Spleen (tissue), 11 donors: ENCODE results near the gene HPS4. TPM values are rescaled to one million over a fixed set of nuclear protein-coding genes. Genes with fewer than 3 reads are reported as not detected.
A peak's percentile ranks its signal among the peaks of the same experiment; 100 is the strongest.

Source experiments
- DNase-seq: peaks from one replicate; pipeline ENCODE4 v3.0.0-alpha.2; 2020
- H3K27ac ChIP-seq, 8 donors: fragments of 200-600 bp; sonication (generic) in 7 of 8; 1 replicate in 4 of 8; 2 replicates in 4 of 8; pipeline versions ENCODE4 v1.5.0 to v1.8.0; 2016 to 2021; ENCODE audit warnings: inconsistent platforms in 4 of 8, mild to moderate bottlenecking in 4 of 8, moderate library complexity in 1 of 8
- H3K27me3 ChIP-seq, 7 donors: fragments of 200-600 bp; sonication (generic) in 6 of 7; replicated peaks in 1 of 7; 1 replicate in 4 of 7; 2 replicates in 3 of 7; pipeline versions ENCODE4 v1.5.0 to v1.8.0; 2016 to 2021; ENCODE audit warnings: inconsistent platforms in 3 of 7, mild to moderate bottlenecking in 1 of 7
- H3K36me3 ChIP-seq, 6 donors: fragments of 200-600 bp; sonication (generic) in 5 of 6; 1 replicate in 4 of 6; 2 replicates in 2 of 6; pipeline versions ENCODE4 v1.5.0 to v1.8.0; 2016 to 2021; ENCODE audit warnings: inconsistent platforms in 2 of 6
- H3K4me1 ChIP-seq, 6 donors: fragments of 200-600 bp; sonication (generic) in 5 of 6; 1 replicate in 3 of 6; 2 replicates in 3 of 6; pipeline versions ENCODE4 v1.5.0 to v1.8.0; 2016 to 2021; ENCODE audit warnings: inconsistent platforms in 3 of 6
- H3K4me3 ChIP-seq, 8 donors: fragments of 200-600 bp; sonication (generic) in 7 of 8; 1 replicate in 4 of 8; 2 replicates in 4 of 8; pipeline versions ENCODE4 v1.5.0 to v1.8.0; 2016 to 2021; ENCODE audit warnings: inconsistent platforms in 4 of 8, mild to moderate bottlenecking in 4 of 8, moderate library complexity in 2 of 8
- H3K9me3 ChIP-seq, 8 donors: fragments of 200-600 bp; sonication (generic) in 7 of 8; 1 replicate in 4 of 8; 2 replicates in 4 of 8; pipeline versions ENCODE4 v1.5.0 to v1.8.0; 2016 to 2021; ENCODE audit warnings: inconsistent platforms in 4 of 8
- POLR2A ChIP-seq, 3 donors: fragments of 450-650 bp; IDR thresholded peaks; one replicate each; pipeline ENCODE4 v1.5.1; 2017; ENCODE audit warnings: antibody characterized with exemption in 3 of 3, mild to moderate bottlenecking in 1 of 3
- POLR2AphosphoS5 ChIP-seq, 3 donors: sonication (generic); formaldehyde crosslinking; IDR thresholded peaks; one replicate each; pipeline ENCODE4 v1.5.1; 2017; ENCODE audit warnings: antibody characterized with exemption in 3 of 3
- WGBS, 5 donors: extraction: QIAGEN DNeasy Blood & Tissue Kit in 3 of 5; methylation state at CpG; one replicate each; pipeline versions ENCODE4 v1.1.5 to v1.1.7; 2013 to 2018; 5-methylcytosine and 5-hydroxymethylcytosine counted together
- intact Hi-C: fragments of 100-400 bp; cut with DNase I; formaldehyde crosslinking; loops from one replicate; pipeline ENCODE4 v1.15.0; 2023; ENCODE audit warnings: low total_unique reads
- polyA plus RNA-seq, 3 donors: library from polyadenylated mRNA; stranded (reverse); fragments of 200-250 nt; gene quantifications; one replicate each; pipeline ENCODE4 v1.2.1, GENCODE V29; 2013
- total RNA-seq, 7 donors: library from RNA; depleted of rRNA in 3 of 7; stranded (reverse); fragments of >200 nt in 3 of 7; fragmentation: NEBNext Ultra II Directional in 4 of 7; extraction: Animal tissue kit (Norgen Biotek cat#: 25700) in 4 of 7; gene quantifications; one replicate each; pipeline versions ENCODE4 v1.1.0 to v1.2.1, GENCODE V29; 2016 to 2021
- TF ChIP-seq, protein P1 (sequence below), 11 experiments: fragments of 200-600 bp in 7 of 11; fragments of 450-650 bp in 4 of 11; sonication (generic) in 4 of 11; IDR thresholded peaks in 8 of 11; conservative IDR thresholded peaks in 3 of 11; 1 replicate in 7 of 11; 2 replicates in 4 of 11; pipeline versions ENCODE4 v1.4.0 to v1.8.0; 2016 to 2021; ENCODE audit warnings: antibody characterized with exemption in 11 of 11, inconsistent platforms in 4 of 11, mild to moderate bottlenecking in 1 of 11
- donor health status: healthy with polysubstance abuse.
- donor health status: DM: no; HTN: no; CAD: no; lungs with moderate emphysema.
- donor health status: DM: no; HTN: no; CAD: no.
- donor health status: Bipolar disorder and iron deficiency.
- donor health status: healthy.
- donor health status: DM: no; HTN: no; CAD: no.
- donor health status: DM: yes; HTN: yes; CAD: no.

Gene HPS4
- total and polyA plus RNA-seq, 10 donors = 15.2 to 56.6 (median 37.5) TPM

GRCh38 chr22:26463688-26464087 is 19.9 kb downstream of the HPS4 start:
- Histone ChIP-seq H3K36me3 (peaks cover 2 to 100% (median 86%) of the 10 kb centered on the region in 6 donors), H3K9me3 (no peaks in the 10 kb centered on the region), H3K4me3 (no peak overlapping the region), H3K27me3 (no peaks in the 10 kb centered on the region), H3K27ac (no peak overlapping the region), H3K4me1 (peaks cover 0 to 17% (median 3%) of the 10 kb centered on the region in 6 donors)
- 61 to 83% (median 74%) methylated on average over 7 to 9 of the region's 9 CpGs for WGBS, 5 donors
- DNase-seq = no peak
- intact Hi-C loops = loop anchor here (10.0 kb wide), 1 partner anchor 69 kb away; no protein-coding TSS in a partner anchor
- TF ChIP-seq POLR2A (IDR thresholded peaks at IDR 0.05) (no peak), POLR2AphosphoS5 (IDR thresholded peaks at IDR 0.05) (peak in 1 of 3 donors; percentile 19)

DNA sequence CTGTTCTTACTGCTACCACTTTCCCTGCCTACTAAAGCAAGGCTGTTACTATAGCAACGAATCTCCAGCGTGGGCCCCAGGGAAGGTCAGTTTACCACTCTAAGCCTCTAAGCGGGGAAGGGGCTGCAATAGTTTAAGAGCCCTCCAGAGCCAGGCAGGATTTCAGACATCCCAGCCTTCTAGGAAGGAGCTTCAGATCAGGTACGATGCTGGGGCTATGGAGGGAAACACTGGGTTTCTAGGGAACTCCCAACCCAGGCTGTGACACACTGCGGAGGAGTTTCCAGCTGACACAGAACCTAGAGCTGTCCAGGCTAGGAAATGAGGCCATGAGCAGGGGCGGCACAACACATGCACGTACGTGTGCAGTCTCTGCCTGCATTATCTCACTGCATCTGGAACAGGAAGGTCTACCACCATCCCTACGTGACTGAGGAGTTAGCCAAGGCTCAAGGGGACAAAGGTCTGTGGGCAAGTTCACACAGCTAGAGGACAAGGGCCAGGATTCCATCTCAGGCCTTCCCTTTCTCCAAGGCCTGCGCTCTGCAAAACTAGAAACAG is 20.4 kb downstream of the HPS4 start:
- Histone ChIP-seq H3K27ac (no peak overlapping the region), H3K9me3 (no peaks in the 10 kb centered on the region), H3K4me1 (peaks cover 0 to 17% (median 3%) of the 10 kb centered on the region in 6 donors), H3K36me3 (peaks cover 2 to 100% (median 86%) of the 10 kb centered on the region in 6 donors), H3K27me3 (no peaks in the 10 kb centered on the region), H3K4me3 (no peak overlapping the region)
- DNase-seq = no peak
- intact Hi-C loops = loop anchor here (10.0 kb wide), 1 partner anchor 68 kb away; no protein-coding TSS in a partner anchor
- WGBS, 5 donors = 81 to 87% (median 83%) methylated on average over 6 to 10 of the region's 10 CpGs
- TF ChIP-seq, protein P1, sequence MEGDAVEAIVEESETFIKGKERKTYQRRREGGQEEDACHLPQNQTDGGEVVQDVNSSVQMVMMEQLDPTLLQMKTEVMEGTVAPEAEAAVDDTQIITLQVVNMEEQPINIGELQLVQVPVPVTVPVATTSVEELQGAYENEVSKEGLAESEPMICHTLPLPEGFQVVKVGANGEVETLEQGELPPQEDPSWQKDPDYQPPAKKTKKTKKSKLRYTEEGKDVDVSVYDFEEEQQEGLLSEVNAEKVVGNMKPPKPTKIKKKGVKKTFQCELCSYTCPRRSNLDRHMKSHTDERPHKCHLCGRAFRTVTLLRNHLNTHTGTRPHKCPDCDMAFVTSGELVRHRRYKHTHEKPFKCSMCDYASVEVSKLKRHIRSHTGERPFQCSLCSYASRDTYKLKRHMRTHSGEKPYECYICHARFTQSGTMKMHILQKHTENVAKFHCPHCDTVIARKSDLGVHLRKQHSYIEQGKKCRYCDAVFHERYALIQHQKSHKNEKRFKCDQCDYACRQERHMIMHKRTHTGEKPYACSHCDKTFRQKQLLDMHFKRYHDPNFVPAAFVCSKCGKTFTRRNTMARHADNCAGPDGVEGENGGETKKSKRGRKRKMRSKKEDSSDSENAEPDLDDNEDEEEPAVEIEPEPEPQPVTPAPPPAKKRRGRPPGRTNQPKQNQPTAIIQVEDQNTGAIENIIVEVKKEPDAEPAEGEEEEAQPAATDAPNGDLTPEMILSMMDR (IDR thresholded peaks at IDR 0.05 in 8 of 11, conservative IDR thresholded peaks at IDR 0.05 in 3 of 11) = no peak
- TF ChIP-seq POLR2AphosphoS5 (IDR thresholded peaks at IDR 0.05) = no peak
- no peak for TF ChIP-seq POLR2A (IDR thresholded peaks at IDR 0.05)

DNA sequence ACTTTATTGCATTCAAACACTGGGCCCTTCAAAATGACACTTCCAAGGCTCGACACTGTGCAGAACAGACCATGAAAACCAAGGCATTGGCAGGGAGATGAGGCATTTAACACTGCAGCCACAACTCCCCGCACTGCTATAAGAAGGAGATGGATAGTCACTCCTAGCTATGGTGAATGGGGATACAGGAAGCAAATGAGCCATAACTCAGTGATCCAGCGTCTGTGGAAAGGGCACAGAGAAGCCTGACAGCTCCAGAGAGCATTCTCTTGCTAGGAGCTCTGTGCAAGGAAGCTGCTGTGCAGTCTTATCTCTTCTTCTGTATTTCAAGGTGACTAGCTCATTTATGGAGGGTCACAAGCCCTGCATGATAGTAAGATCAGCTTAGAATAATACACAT is 20.9 kb downstream of the HPS4 start:
- Histone ChIP-seq H3K27me3 (no peaks in the 10 kb centered on the region), H3K27ac (no peak overlapping the region), H3K4me3 (no peak overlapping the region), H3K9me3 (no peaks in the 10 kb centered on the region), H3K4me1 (peaks cover 0 to 17% (median 3%) of the 10 kb centered on the region in 6 donors), H3K36me3 (peaks cover 3 to 100% (median 86%) of the 10 kb centered on the region in 6 donors)
- no peak for DNase-seq
- TF ChIP-seq, protein P1 (IDR thresholded peaks at IDR 0.05 in 8 of 11, conservative IDR thresholded peaks at IDR 0.05 in 3 of 11) = no peak
- no peak for TF ChIP-seq POLR2AphosphoS5 (IDR thresholded peaks at IDR 0.05)
- no peak for TF ChIP-seq POLR2A (IDR thresholded peaks at IDR 0.05)
- 87 to 94% (median 90%) methylated on average over 3 of the region's 3 CpGs for WGBS, 5 donors
- intact Hi-C loops = loop anchor here (10.0 kb wide), 1 partner anchor 68 kb away; no protein-coding TSS in a partner anchor

- intact Hi-C loops = loop anchor here (10.0 kb wide), 1 partner anchor 67 kb away; no protein-coding TSS in a partner anchor
- 89 to 96% (median 94%) methylated on average over 5 of the region's 5 CpGs for WGBS, 5 donors
- H3K36me3 ChIP-seq = peaks cover 8 to 100% (median 86%) of the 10 kb centered on the region in 6 donors
Measured at GRCh38 chr22:26462051-26462450, 21.5 kb downstream of the HPS4 start.

More at GRCh38 chr22:26462051-26462450, 21.5 kb downstream of the HPS4 start:
- Histone ChIP-seq H3K27me3 (no peaks in the 10 kb centered on the region), H3K4me3 (no peak overlapping the region), H3K27ac (no peak overlapping the region), H3K9me3 (no peaks in the 10 kb centered on the region), H3K4me1 (peaks cover 0 to 17% (median 3%) of the 10 kb centered on the region in 6 donors)
- TF ChIP-seq POLR2AphosphoS5 (IDR thresholded peaks at IDR 0.05) (no peak), POLR2A (IDR thresholded peaks at IDR 0.05) (no peak)
- TF ChIP-seq, protein P1 (IDR thresholded peaks at IDR 0.05 in 8 of 11, conservative IDR thresholded peaks at IDR 0.05 in 3 of 11) = no peak
- DNase-seq = no peak
